Transverse colon (tissue), 4 donors: Measurements from ENCODE around the gene NUMB. TPM values are rescaled to one million over a fixed set of nuclear protein-coding genes. Genes with fewer than 3 reads are reported as not detected.

ENCODE experiments used
- DNase-seq: peaks from one replicate; pipeline ENCODE4 v3.0.0-alpha.2; 2019
- H3K27ac ChIP-seq, 4 donors: fragments of 200-600 bp; sonication (generic); 2 replicates each; pipeline ENCODE4 v1.5.1; 2016 to 2018; ENCODE audit warnings: inconsistent platforms in 4 of 4
- H3K27me3 ChIP-seq: fragments of 200-600 bp; sonication (generic); 2 replicates; pipeline ENCODE4 v1.5.1; 2017; ENCODE audit warnings: inconsistent platforms
- H3K36me3 ChIP-seq, 4 donors: fragments of 200-600 bp; sonication (generic); 2 replicates each; pipeline ENCODE4 v1.5.1; 2017 to 2019; ENCODE audit warnings: inconsistent platforms in 4 of 4
- H3K4me1 ChIP-seq, 4 donors: fragments of 200-600 bp; sonication (generic); 2 replicates each; pipeline ENCODE4 v1.5.1; 2017 to 2020; ENCODE audit warnings: inconsistent platforms in 4 of 4
- H3K4me3 ChIP-seq, 4 donors: fragments of 200-600 bp; sonication (generic); 1 replicate in 1 of 4; 2 replicates in 3 of 4; pipeline versions ENCODE4 v1.5.1 to v1.6.1; 2017 to 2019; ENCODE audit warnings: inconsistent platforms in 4 of 4
- H3K9me3 ChIP-seq, 2 donors: fragments of 200-600 bp; sonication (generic); 2 replicates each; pipeline ENCODE4 v1.5.1; 2017 to 2019; ENCODE audit warnings: inconsistent platforms in 2 of 2
- CTCF ChIP-seq, 5 experiments: fragments of 200-600 bp in 3 of 5; fragments of 450-650 bp in 2 of 5; sonication (generic) in 3 of 5; IDR thresholded peaks; 1 replicate in 2 of 5; 2 replicates in 3 of 5; pipeline ENCODE4 v1.5.1; 2016 to 2017; ENCODE audit warnings: antibody characterized with exemption in 5 of 5, inconsistent platforms in 3 of 5, mild to moderate bottlenecking in 2 of 5, moderate library complexity in 1 of 5
- EP300 ChIP-seq: sonication (generic); formaldehyde crosslinking; IDR thresholded peaks from one replicate; pipeline ENCODE4 v1.6.1; 2017; ENCODE audit warnings: antibody characterized with exemption, low read depth
- POLR2A ChIP-seq: fragments of 450-650 bp; IDR thresholded peaks from one replicate; pipeline ENCODE4 v1.6.1; 2016; ENCODE audit warnings: antibody characterized with exemption, mild to moderate bottlenecking, moderate library complexity
- POLR2AphosphoS5 ChIP-seq, 3 donors: sonication (generic); formaldehyde crosslinking; IDR thresholded peaks; one replicate each; pipeline ENCODE4 v1.6.1; 2016; ENCODE audit warnings: antibody characterized with exemption in 3 of 3
- WGBS, 2 donors: methylation state at CpG; one replicate each; pipeline ENCODE4 v1.1.5; 2018; ENCODE audit warnings: low coverage in 1 of 2; 5-methylcytosine and 5-hydroxymethylcytosine counted together
- in situ Hi-C, 4 donors: fragments of 200-750 bp; cut with MboI; loops; one replicate each; pipeline versions ENCODE4 v1.15.0 to v1.15.1; 2017; ENCODE audit warnings: low sequenced_read_pairs in 3 of 4, low pct_ligation_motif_present in 1 of 4, low pct_unique_long_range_greater_than_20kb in 1 of 4
- intact Hi-C: fragments of 100-400 bp; cut with DNase I; formaldehyde crosslinking; loops from one replicate; pipeline ENCODE4 v1.15.1; 2023; ENCODE audit warnings: low total_unique reads
- total RNA-seq, 4 donors: library from RNA; depleted of rRNA; stranded (reverse); fragments of >200 nt; gene quantifications; one replicate each; pipeline ENCODE4 v1.1.0, GENCODE V29; 2016

Gene NUMB
- 100 to 1,000 TPM in 2 of 4 donors, 10 to 100 TPM in 2; 64.7 to 117 (median 103) TPM for total RNA-seq

- in situ Hi-C loops, result no loop called here
- no peaks in the 10 kb centered on the region for H3K9me3 ChIP-seq
- no peaks in the 10 kb centered on the region for H3K36me3 ChIP-seq
- WGBS, 2 donors, result 1 to 2% methylated on average over 15 to 59 of the region's 60 CpGs
- intact Hi-C loops, result no loop called here
- no peaks in the 10 kb centered on the region for H3K27me3 ChIP-seq
- peak; percentile 98 for DNase-seq
- H3K4me3 ChIP-seq, result peak within 1 kb of the TSS; percentile 74 to 98 (median 92)
- peak within 1 kb of the TSS; percentile 89 to 98 (median 94) for H3K27ac ChIP-seq
- H3K4me1 ChIP-seq, result peaks cover 6 to 81% (median 60%) of the 10 kb centered on the region in 4 donors
- TF ChIP-seq POLR2AphosphoS5 (IDR thresholded peaks at IDR 0.05) (peak; percentile 87 to 93 (median 92)), POLR2A (peak; percentile 94), EP300 (no peak), CTCF (IDR thresholded peaks at IDR 0.05) (peak in 3 of 5 experiments; percentile 5 to 49 (median 35))
These were observed at the start of gene NUMB for GRCh38 chr14:73458183-73458976. NUMB (minus strand) TSS chr14:73458546; CDS start chr14:73355751, 102,795 bp downstream.

GRCh38 chr14:73503648-73504047 lies 45.3 kb upstream of the NUMB start:
- 81 to 83% methylated on average over 2 to 3 of the region's 3 CpGs for WGBS, 2 donors
- H3K4me1 ChIP-seq, result no peaks in the 10 kb centered on the region
- intact Hi-C loops (no loop called here), in situ Hi-C loops (loop anchor here in 3 of 4 donors (10.0 to 25.0 kb wide), 3 partner anchors 131 to 334 kb away; partner anchors contain the start of gene DNAL1 (in 1 of the 3))
- H3K27ac ChIP-seq, result no peak overlapping the region
- TF ChIP-seq POLR2AphosphoS5 (IDR thresholded peaks at IDR 0.05) (no peak), CTCF (IDR thresholded peaks at IDR 0.05) (no peak), EP300 (no peak), POLR2A (no peak)
- H3K4me3 ChIP-seq, result no peak overlapping the region
- H3K36me3 ChIP-seq, result no peaks in the 10 kb centered on the region
- no peaks in the 10 kb centered on the region for H3K9me3 ChIP-seq
- no peak for DNase-seq
- no peaks in the 10 kb centered on the region for H3K27me3 ChIP-seq

GRCh38 chr14:73502017-73502619 lies 43.8 kb upstream of the NUMB start:
- H3K36me3 ChIP-seq, result no peaks in the 10 kb centered on the region
- H3K27ac ChIP-seq, result no peak overlapping the region
- no peaks in the 10 kb centered on the region for H3K4me1 ChIP-seq
- H3K27me3 ChIP-seq, result no peaks in the 10 kb centered on the region
- in situ Hi-C loops (loop anchor here in 3 of 4 donors (10.0 to 25.0 kb wide), 3 partner anchors 133 to 335 kb away; partner anchors contain the start of gene DNAL1 (in 1 of the 3)), intact Hi-C loops (no loop called here)
- no peak overlapping the region for H3K4me3 ChIP-seq
- WGBS, 2 donors, result 88 to 92% methylated on average over 3 to 11 of the region's 11 CpGs
- TF ChIP-seq CTCF (IDR thresholded peaks at IDR 0.05), result no peak
- no peak for TF ChIP-seq POLR2A
- TF ChIP-seq EP300, result no peak
- no peak for TF ChIP-seq POLR2AphosphoS5 (IDR thresholded peaks at IDR 0.05)
- H3K9me3 ChIP-seq, result no peaks in the 10 kb centered on the region
- no peak for DNase-seq

- Histone ChIP-seq H3K27me3 (no peaks in the 10 kb centered on the region), H3K36me3 (no peaks in the 10 kb centered on the region), H3K4me3 (no peak overlapping the region), H3K4me1 (no peaks in the 10 kb centered on the region), H3K27ac (no peak overlapping the region), H3K9me3 (no peaks in the 10 kb centered on the region)
- TF ChIP-seq POLR2A (no peak), CTCF (IDR thresholded peaks at IDR 0.05) (no peak), EP300 (no peak), POLR2AphosphoS5 (IDR thresholded peaks at IDR 0.05) (no peak)
- intact Hi-C loops, result no loop called here
- no peak for DNase-seq
- 97% methylated on average over 6 of the region's 6 CpGs; no CpG with 5 or more reads in 1 of the 2 donors for whole genome bisulfite sequencing, 2 donors
- in situ Hi-C loops, result loop anchor here in 3 of 4 donors (10.0 to 25.0 kb wide), 3 partner anchors 134 to 337 kb away; partner anchors contain the start of gene DNAL1 (in 1 of the 3)
These were observed 42.0 kb upstream of the NUMB start for GRCh38 chr14:73500360-73500759.
